Sigmoid colon (tissue), 4 donors: ENCODE data around the gene BRF1.

ENCODE experiments used
- CTCF ChIP-seq, 4 experiments: fragments of 450-650 bp in 3 of 4; fragments of 200-600 bp in 1 of 4; IDR thresholded peaks; one replicate each; pipeline ENCODE4 v1.5.1; 2016 to 2019; ENCODE audit warnings: antibody characterized with exemption in 4 of 4, mild to moderate bottlenecking in 3 of 4, moderate library complexity in 2 of 4
- POLR2A ChIP-seq, 2 donors: fragments of 450-650 bp; IDR thresholded peaks; one replicate each; pipeline ENCODE4 v1.6.1; 2016; ENCODE audit warnings: antibody characterized with exemption in 2 of 2, mild to moderate bottlenecking in 2 of 2, moderate library complexity in 2 of 2
- POLR2AphosphoS5 ChIP-seq, 4 donors: sonication (generic); formaldehyde crosslinking; IDR thresholded peaks; one replicate each; pipeline ENCODE4 v1.6.1; 2017; ENCODE audit warnings: antibody characterized with exemption in 4 of 4

GRCh38 chr14:105220699-105221597 lies 79.9 kb downstream of the BRF1 start:
- TF ChIP-seq CTCF (IDR thresholded peaks at IDR 0.05) (no peak), POLR2AphosphoS5 (IDR thresholded peaks at IDR 0.05) (peak in 1 of 4 donors; percentile 14), POLR2A (IDR thresholded peaks at IDR 0.05) (no peak)
